Gastrocnemius medialis (tissue), 4 donors: ENCODE results near the gene EMC10.

Experiments
- CTCF ChIP-seq, 5 experiments: fragments of 450-650 bp in 3 of 5; fragments of 200-600 bp in 2 of 5; sonication (generic) in 2 of 5; IDR thresholded peaks in 4 of 5; conservative IDR thresholded peaks in 1 of 5; 1 replicate in 4 of 5; 2 replicates in 1 of 5; pipeline ENCODE4 v1.5.1; 2016 to 2019; ENCODE audit warnings: antibody characterized with exemption in 5 of 5, mild to moderate bottlenecking in 3 of 5, moderate library complexity in 3 of 5
- POLR2A ChIP-seq, 2 donors: fragments of 450-650 bp; IDR thresholded peaks; one replicate each; pipeline ENCODE4 v1.6.1; 2017; ENCODE audit warnings: antibody characterized with exemption in 2 of 2, mild to moderate bottlenecking in 2 of 2, moderate library complexity in 2 of 2

GRCh38 chr19:50477751-50478515 lies 1.6 kb downstream of the EMC10 start:
- TF ChIP-seq CTCF (IDR thresholded peaks at IDR 0.05 in 4 of 5, conservative IDR thresholded peaks at IDR 0.05 in 1 of 5), result no peak
- TF ChIP-seq POLR2A (IDR thresholded peaks at IDR 0.05), result no peak
